Naive thymus-derived CD4-positive, alpha-beta T cell (primary cell): Measurements from ENCODE around the gene PRSS36. TPM values are rescaled to one million over a fixed set of nuclear protein-coding genes. Genes with fewer than 3 reads are reported as not detected.
"Not testable (repeated sequence)": the region's sequence is repeated elsewhere in the genome, so short reads cannot be mapped to it uniquely, and the experiment has no call there.

Source experiments
- ATAC-seq: fragments of 150-1000 bp; cut with Tn5 transposase; 2 replicates; pipeline ENCODE4 v1.10.0; 2021; ENCODE audit warnings: mild to moderate bottlenecking, moderate library complexity
- CTCF ChIA-PET: fragments of 350-600 bp; sonication (Branson Sonifier 250); formaldehyde crosslinking; loops from one replicate; lab custom pipeline; 2021; ENCODE audit warnings: antibody characterized with exemption; lab: Charles Lee
- POLR2A ChIA-PET: fragments of 350-600 bp; sonication (Branson Sonifier 250); formaldehyde crosslinking; loops from one replicate; lab custom pipeline; 2021; ENCODE audit warnings: antibody characterized with exemption, inconsistent platforms; lab: Charles Lee
- DNase-seq, 9 donors: peaks; one replicate each; pipeline versions ENCODE4 v3.0.0 to v3.0.0-alpha.2; 2020 to 2022; ENCODE audit warnings: mixed read lengths in 1 of 9
- H3K27ac ChIP-seq: one replicate; pipeline ENCODE4 v1.7.0; 2013; ENCODE audit warnings: mild to moderate bottlenecking, low read depth, low read length, moderate library complexity
- H3K27me3 ChIP-seq, 2 donors: one replicate each; pipeline ENCODE4 v1.7.0; 2013; ENCODE audit warnings: low read length in 2 of 2, mild to moderate bottlenecking in 2 of 2, moderate library complexity in 2 of 2; ENCODE audit not compliant: control insufficient read depth in 2 of 2, insufficient read depth in 2 of 2
- H3K36me3 ChIP-seq, 3 experiments: 1 replicate in 2 of 3; 2 replicates in 1 of 3; pipeline ENCODE4 v1.7.0; 2013; ENCODE audit warnings: low read length in 3 of 3, mild to moderate bottlenecking in 3 of 3, moderate library complexity in 1 of 3; ENCODE audit not compliant: insufficient read depth in 3 of 3, control insufficient read depth in 2 of 3
- H3K4me1 ChIP-seq, 2 donors: one replicate each; pipeline ENCODE4 v1.7.0; 2013; ENCODE audit warnings: low read length in 2 of 2, mild to moderate bottlenecking in 2 of 2, moderate library complexity in 1 of 2; ENCODE audit not compliant: control insufficient read depth in 2 of 2, insufficient read depth in 2 of 2
- H3K4me3 ChIP-seq: 2 replicates; pipeline ENCODE4 v1.7.0; 2013; ENCODE audit warnings: mild to moderate bottlenecking, low read length
- H3K9me3 ChIP-seq, 3 experiments: 1 replicate in 2 of 3; 2 replicates in 1 of 3; pipeline ENCODE4 v1.7.0; 2013; ENCODE audit warnings: low read length in 3 of 3; ENCODE audit not compliant: control insufficient read depth in 2 of 3
- H3K27ac Mint-ChIP-seq, 9 donors: one replicate each; pipeline ENCODE4 v1.8.0; 2020 to 2022; ENCODE audit warnings: mixed read lengths in 9 of 9, mild to moderate bottlenecking in 8 of 9, moderate library complexity in 5 of 9, inconsistent platforms in 2 of 9
- H3K27me3 Mint-ChIP-seq, 5 donors: one replicate each; pipeline ENCODE4 v1.8.0; 2021 to 2022; ENCODE audit warnings: mixed read lengths in 5 of 5, mild to moderate bottlenecking in 1 of 5
- H3K36me3 Mint-ChIP-seq, 5 donors: one replicate each; pipeline ENCODE4 v1.8.0; 2020 to 2022; ENCODE audit warnings: mixed read lengths in 5 of 5, mild to moderate bottlenecking in 3 of 5, inconsistent platforms in 1 of 5
- H3K4me1 Mint-ChIP-seq, 7 donors: one replicate each; pipeline ENCODE4 v1.8.0; 2020 to 2022; ENCODE audit warnings: mixed read lengths in 7 of 7, mild to moderate bottlenecking in 3 of 7, inconsistent platforms in 1 of 7
- H3K4me3 Mint-ChIP-seq, 10 donors: one replicate each; pipeline ENCODE4 v1.8.0; 2020 to 2022; ENCODE audit warnings: mild to moderate bottlenecking in 10 of 10, mixed read lengths in 10 of 10, moderate library complexity in 6 of 10, inconsistent platforms in 2 of 10
- H3K9me3 Mint-ChIP-seq, 11 donors: one replicate each; pipeline ENCODE4 v1.8.0; 2020 to 2022; ENCODE audit warnings: mixed read lengths in 11 of 11, mild to moderate bottlenecking in 4 of 11, inconsistent platforms in 1 of 11, moderate library complexity in 1 of 11
- intact Hi-C, 2 donors: fragments of 100-400 bp; cut with micrococcal nuclease; formaldehyde crosslinking; loops; one replicate each; pipeline ENCODE4 v1.15.1; 2023
- polyA plus RNA-seq, 2 donors: library from polyadenylated mRNA; unstranded; fragments of 300-500 nt; fragmentation: Illumina TruSeq; gene quantifications; one replicate each; pipeline ENCODE4 v1.2.3, GENCODE V29; 2021
- total RNA-seq, 6 experiments: library from RNA in 5 of 6; stranded (reverse) in 5 of 6; gene quantifications; 1 replicate in 5 of 6; 2 replicates in 1 of 6; pipeline ENCODE4 v1.2.3 and lab custom pipeline; 2021 to 2026

Gene PRSS36
- total RNA-seq: 1 to 10 TPM in 2 of 5 experiments, under 1 TPM in 3; 0.13 to 2.9 (median 0.69) TPM
- 1 to 10 TPM; 1.2 to 1.3 TPM for polyA plus RNA-seq
- 0.54 reads per million for total RNA-seq (lab: John Stamatoyannopoulos, UW)

DNA sequence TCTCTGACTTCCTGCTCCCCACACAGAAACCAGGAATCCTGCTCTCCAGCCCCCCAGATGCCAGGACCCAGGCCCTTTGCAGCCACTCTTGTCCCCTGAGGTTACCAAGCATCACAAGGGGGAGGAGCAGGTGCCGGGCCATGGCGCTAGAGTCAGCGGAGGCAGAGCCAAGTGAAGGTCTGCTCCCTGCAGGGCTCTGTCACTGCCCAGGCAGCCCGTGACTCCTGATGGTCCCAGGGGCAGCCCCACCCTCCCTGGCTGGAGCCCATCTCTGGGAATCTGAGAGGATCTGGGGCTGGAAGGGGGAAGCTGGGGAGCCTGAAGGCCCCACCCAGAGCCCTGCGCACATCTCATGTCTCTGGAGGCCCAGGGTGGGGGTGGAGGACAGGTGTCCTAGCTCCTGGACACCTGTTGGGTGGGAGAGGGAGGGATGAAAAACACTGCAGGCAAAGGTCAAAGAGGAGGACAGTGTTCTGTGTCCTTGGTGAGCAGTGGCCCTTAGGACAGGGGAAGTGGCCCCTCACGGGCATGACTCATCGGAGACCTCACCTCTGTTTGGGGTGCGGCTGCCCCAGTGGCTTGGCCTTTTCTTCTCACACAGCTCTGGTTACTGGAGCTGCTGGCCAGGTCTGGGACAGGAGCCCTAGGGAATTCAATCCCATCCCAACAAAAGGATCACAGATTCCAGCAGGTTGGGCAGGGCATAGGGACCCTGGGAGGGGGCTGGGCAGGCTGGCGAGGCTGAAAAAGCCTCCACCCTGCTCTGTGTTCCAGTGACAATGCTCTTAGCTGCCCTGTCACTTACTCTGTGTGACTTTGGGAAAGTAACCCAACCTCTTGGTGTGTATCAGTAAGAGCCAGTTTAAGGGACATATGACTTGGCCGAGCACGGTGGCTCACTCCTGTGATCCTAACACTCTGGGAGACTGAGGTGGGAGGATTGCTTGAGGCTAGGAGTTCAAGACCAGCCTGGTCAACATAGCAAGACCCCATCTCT is at the start of gene PRSS36:
Gene PRSS36, minus strand, starts transcription at position 173 of the 997 bp plus-strand sequence. Its CDS starts 31 bp downstream, at position 142.
- no peak for DNase-seq

DNA sequence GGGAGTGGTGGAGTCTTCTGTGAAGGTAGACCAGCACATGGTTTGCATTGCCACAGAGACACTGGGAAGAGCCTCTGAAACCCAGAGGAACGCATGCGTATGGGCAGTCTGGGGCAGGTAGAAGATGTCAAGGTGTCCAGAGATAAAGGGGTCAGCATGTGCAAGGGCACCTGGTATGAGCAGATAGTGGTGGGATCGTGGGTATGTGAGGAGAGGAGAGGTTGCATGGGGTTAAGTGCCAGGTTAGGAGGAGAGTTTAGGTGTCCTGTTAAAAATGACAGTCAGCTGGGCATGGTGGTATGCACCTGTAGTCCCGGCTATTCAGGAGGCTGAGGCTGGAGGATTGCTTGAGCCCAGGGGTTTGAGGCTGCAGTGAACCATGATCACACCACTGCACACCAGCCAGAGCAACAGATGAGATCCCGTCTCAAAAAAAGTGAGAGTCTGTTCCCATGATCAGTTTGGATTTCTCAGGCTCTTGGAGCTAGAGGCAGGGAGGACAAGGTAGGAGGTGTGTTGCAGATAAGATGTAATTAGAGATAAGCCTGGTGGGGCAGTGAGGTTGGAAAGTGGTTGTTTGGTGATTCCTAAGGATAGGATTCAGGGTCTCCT is 49.7 kb upstream of the PRSS36 start:
- CTCF ChIA-PET: no interaction called here
- H3K27me3 Mint-ChIP-seq: no peaks in the 10 kb centered on the region

More for the DNA sequence above, at the start of gene PRSS36:
- no peaks in the 10 kb centered on the region for H3K27me3 ChIP-seq
- peak; percentile 45 for ATAC-seq
- H3K27ac ChIP-seq: no peak within 1 kb of the TSS
- no peaks in the 10 kb centered on the region for H3K4me1 ChIP-seq
- H3K4me1 Mint-ChIP-seq: peaks cover 0 to 6% (median 0%) of the 10 kb centered on the region in 7 donors
- no peaks in the 10 kb centered on the region for H3K36me3 Mint-ChIP-seq
- H3K27ac Mint-ChIP-seq: no peak within 1 kb of the TSS
- H3K4me3 ChIP-seq: no peak within 1 kb of the TSS
- intact Hi-C loops: no loop called here
- no peak within 1 kb of the TSS for H3K4me3 Mint-ChIP-seq
- H3K9me3 ChIP-seq: no peaks in the 10 kb centered on the region
- H3K36me3 ChIP-seq: no peaks in the 10 kb centered on the region
- H3K27me3 Mint-ChIP-seq: peaks cover 0 to 6% (median 0%) of the 10 kb centered on the region in 5 donors
- ChIA-PET POLR2A (no interaction called here), CTCF (no interaction called here)
- H3K9me3 Mint-ChIP-seq: peaks cover 0 to 1% (median 0%) of the 10 kb centered on the region in 11 donors

DNA sequence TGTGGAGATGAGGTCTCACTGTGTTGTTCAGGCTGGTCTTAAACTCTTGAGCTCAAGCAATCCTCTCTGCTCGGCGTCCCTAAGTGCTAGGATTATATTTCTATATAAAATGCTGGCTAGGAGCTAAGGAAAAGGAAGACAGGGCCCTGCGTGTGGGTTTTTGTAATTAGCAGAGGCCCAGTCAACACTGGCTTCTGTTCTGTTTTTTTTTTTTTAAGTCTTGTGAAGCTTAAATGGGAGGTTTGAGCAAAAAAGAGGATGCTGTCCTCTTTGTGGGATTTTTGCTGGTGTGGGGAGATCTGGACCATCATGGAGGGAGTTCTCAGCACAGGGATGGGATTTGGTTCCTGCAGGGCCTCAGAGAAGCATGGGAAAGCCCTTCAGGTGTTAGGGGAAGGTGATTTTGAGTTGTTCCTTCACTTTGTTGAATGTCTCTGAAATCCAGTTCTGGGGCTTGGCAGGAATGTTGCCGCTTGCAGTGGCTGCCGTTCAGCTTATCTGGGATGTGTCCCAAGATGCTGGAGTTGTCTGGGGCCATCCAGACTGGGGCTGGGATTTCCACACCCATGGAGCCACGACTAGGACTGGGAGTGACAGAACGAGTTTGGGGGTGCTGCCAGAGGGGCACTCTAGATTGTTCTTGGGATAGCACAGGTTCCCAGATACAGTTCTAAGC is 48.5 kb upstream of the PRSS36 start:
- CTCF ChIA-PET: no interaction called here
- Mint-ChIP-seq H3K4me1 (peaks cover 31 to 61% (median 54%) of the 10 kb centered on the region in 7 donors), H3K27me3 (no peaks in the 10 kb centered on the region), H3K4me3 (peak overlapping the region in 2 of 10 donors; percentile 13 to 26), H3K27ac (peak overlapping the region; percentile 4 to 87 (median 73)), H3K36me3 (peaks cover 2 to 37% (median 11%) of the 10 kb centered on the region in 5 donors), H3K9me3 (peaks cover 0 to 5% (median 0%) of the 10 kb centered on the region in 11 donors)
- POLR2A ChIA-PET: interaction anchor here (1.8 to 10.2 kb wide), 3 partner anchors 11 to 19 kb away, joined by 6 to 131 read pairs (median 8); partner anchors contain the start of gene FUS
- DNase-seq: no peak
- no peak overlapping the region for H3K4me3 ChIP-seq
- no peaks in the 10 kb centered on the region for H3K9me3 ChIP-seq
- peaks cover 19 to 20% of the 10 kb centered on the region in 2 donors for H3K4me1 ChIP-seq
- peaks cover 2 to 51% (median 20%) of the 10 kb centered on the region in 3 experiments for H3K36me3 ChIP-seq
- no peaks in the 10 kb centered on the region for H3K27me3 ChIP-seq
- intact Hi-C loops: no loop called here
- H3K27ac ChIP-seq: no peak overlapping the region
- no peak for ATAC-seq

More for the DNA sequence above, 49.7 kb upstream of the PRSS36 start:
- no peaks in the 10 kb centered on the region for H3K27me3 ChIP-seq
- intact Hi-C loops: loop anchor here (1.0 to 5.0 kb wide), 9 partner anchors 15 to 668 kb away; partner anchors contain the start of genes ARMC5 (in 1 of the 2), KAT8 (in 1 of the 2), TRIM72 (in 1 of the 2) and ZNF843 (in 1 of the 2)
- Mint-ChIP-seq H3K4me1 (peaks cover 33 to 59% (median 57%) of the 10 kb centered on the region in 7 donors), H3K36me3 (peaks cover 0 to 33% (median 4%) of the 10 kb centered on the region in 5 donors), H3K4me3 (peak overlapping the region in 9 of 10 donors; percentile 11 to 92 (median 36)), H3K27ac (peak overlapping the region; percentile 26 to 87 (median 51)), H3K9me3 (peaks cover 0 to 5% (median 0%) of the 10 kb centered on the region in 11 donors)
- H3K9me3 ChIP-seq: no peaks in the 10 kb centered on the region
- no peak for DNase-seq
- no peak overlapping the region for H3K27ac ChIP-seq
- H3K4me1 ChIP-seq: peaks cover 19 to 20% of the 10 kb centered on the region in 2 donors
- H3K36me3 ChIP-seq: peaks cover 0 to 39% (median 10%) of the 10 kb centered on the region in 3 experiments
- no peak for ATAC-seq
- POLR2A ChIA-PET: interaction anchor here (1.8 to 10.2 kb wide), 3 partner anchors 17 to 57 kb away, joined by 6 to 131 read pairs (median 23); partner anchors contain the start of gene FUS
- H3K4me3 ChIP-seq: no peak overlapping the region

DNA sequence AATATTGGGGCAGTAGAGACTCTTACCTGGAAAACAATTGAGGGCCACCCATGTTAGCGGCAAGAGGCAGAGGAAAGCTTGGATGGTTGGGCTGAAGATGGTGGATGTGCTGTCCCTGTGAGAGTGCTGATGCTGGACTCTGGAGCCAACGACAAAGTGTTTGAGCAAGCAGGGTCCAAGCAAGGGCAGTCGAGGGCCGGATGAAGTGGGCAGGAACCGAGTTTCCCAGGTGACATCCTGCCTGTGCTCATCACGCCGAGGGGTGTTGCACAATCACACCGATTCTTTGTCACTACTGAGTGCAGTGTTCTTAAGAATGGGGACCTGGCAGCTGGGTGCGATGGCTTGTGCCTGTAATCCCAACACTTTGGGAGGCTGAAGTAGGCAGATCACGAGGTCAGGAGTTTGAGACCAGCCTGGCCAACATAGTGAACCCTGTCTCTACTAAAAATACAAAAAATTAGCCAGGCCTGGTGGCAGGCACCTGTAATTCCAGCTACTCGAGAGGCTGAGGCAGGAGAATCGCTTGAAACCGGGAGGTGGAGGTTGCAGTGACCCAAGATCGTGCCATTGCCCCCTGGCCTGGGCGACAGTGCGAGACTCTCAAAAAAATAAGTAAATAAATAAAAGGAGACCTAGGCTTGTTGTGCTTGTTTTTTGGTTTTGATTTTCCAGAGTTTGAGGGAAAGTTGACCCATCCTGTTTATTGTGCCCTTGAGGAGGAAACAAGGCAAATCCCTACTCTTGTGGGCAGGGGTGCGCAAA is 46.6 kb upstream of the PRSS36 start:
- ATAC-seq (no peak), DNase-seq (no peak)
- Mint-ChIP-seq H3K36me3 (peaks cover 6 to 46% (median 22%) of the 10 kb centered on the region in 5 donors), H3K27ac (peak overlapping the region in 6 of 9 donors; percentile 34 to 80 (median 60)), H3K27me3 (no peaks in the 10 kb centered on the region), H3K4me1 (peaks cover 31 to 64% (median 58%) of the 10 kb centered on the region in 7 donors), H3K4me3 (no peak overlapping the region), H3K9me3 (peaks cover 0 to 3% (median 0%) of the 10 kb centered on the region in 11 donors)
- Histone ChIP-seq H3K4me1 (peaks cover 14 to 15% of the 10 kb centered on the region in 2 donors), H3K36me3 (peaks cover 7 to 66% (median 30%) of the 10 kb centered on the region in 3 experiments), H3K4me3 (no peak overlapping the region), H3K9me3 (no peaks in the 10 kb centered on the region), H3K27ac (no peak overlapping the region), H3K27me3 (no peaks in the 10 kb centered on the region)
- intact Hi-C loops: no loop called here
- POLR2A ChIA-PET: interaction anchor here (1.7 to 10.2 kb wide), 4 partner anchors 9 to 54 kb away, joined by 5 to 131 read pairs (median 7); partner anchors contain the start of gene FUS
- CTCF ChIA-PET: no interaction called here

DNA sequence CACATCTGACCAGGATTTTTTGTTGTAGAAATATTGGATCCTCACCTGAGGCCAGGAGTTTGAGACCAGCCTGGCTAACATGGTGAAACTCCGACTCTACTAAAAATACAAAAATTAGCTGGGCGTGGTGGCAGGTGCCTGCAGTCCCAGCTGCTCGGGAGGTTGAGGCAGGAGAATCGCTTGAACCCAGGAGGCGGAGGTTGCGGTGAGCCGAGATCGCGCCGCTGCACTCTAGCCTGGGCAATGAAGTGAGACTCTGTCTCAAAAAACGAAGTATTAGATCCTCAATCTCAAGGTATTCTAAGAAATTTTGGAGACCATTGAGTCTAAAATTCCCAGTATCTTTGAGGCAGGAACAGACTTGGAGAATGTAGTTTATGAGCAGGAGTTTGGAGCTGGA is 46.0 kb upstream of the PRSS36 start:
- intact Hi-C loops, H3K9me3 Mint-ChIP-seq, H3K27me3 Mint-ChIP-seq, H3K4me1 ChIP-seq, H3K27ac ChIP-seq, H3K27me3 ChIP-seq, ATAC-seq, CTCF ChIA-PET, H3K4me3 Mint-ChIP-seq, H3K9me3 ChIP-seq, DNase-seq, H3K4me3 ChIP-seq: not testable (repeated sequence)
- Mint-ChIP-seq H3K27ac (peak overlapping the region in 3 of 9 donors; percentile 34 to 78 (median 75)), H3K36me3 (peaks cover 11 to 44% (median 29%) of the 10 kb centered on the region in 5 donors), H3K4me1 (peaks cover 31 to 64% (median 57%) of the 10 kb centered on the region in 7 donors)
- peaks cover 14 to 72% (median 36%) of the 10 kb centered on the region in 3 experiments for H3K36me3 ChIP-seq
- POLR2A ChIA-PET: interaction anchor here (0.6 to 10.2 kb wide), 7 partner anchors 8 to 754 kb away, joined by 3 to 131 read pairs (median 5); partner anchors contain the start of gene FUS
